Right ventricle myocardium superior (tissue), 1 donor: ENCODE data around the gene ZEB1. TPM values are rescaled to one million over a fixed set of nuclear protein-coding genes. Genes with fewer than 3 reads are reported as not detected.
"Not testable (repeated sequence)": the region's sequence is repeated elsewhere in the genome, so short reads cannot be mapped to it uniquely, and the experiment has no call there.

ENCODE experiments used
- ATAC-seq: fragments of 200-7000 bp; cut with Tn5 transposase; one replicate; pipeline ENCODE4 v1.9.1; 2020; ENCODE audit warnings: mild to moderate bottlenecking; ENCODE audit not compliant: poor library complexity
- DNase-seq: peaks from one replicate; pipeline ENCODE4 v3.0.0-alpha.2; 2020
- intact Hi-C: fragments of 100-400 bp; cut with DNase I; formaldehyde crosslinking; loops from one replicate; pipeline ENCODE4 v1.11.2; 2022
- total RNA-seq: library from RNA; stranded (reverse); fragmentation: NEBNext Ultra II Directional; extraction: Animal tissue kit (Norgen Biotek cat#: 25700); gene quantifications from one replicate; pipeline ENCODE4 v1.2.1, GENCODE V29; 2021
- donor health status: DM: no; HTN: yes; CAD: no; lungs with severe emphysema.

ZEB1 gene
- total RNA-seq, 1 donor from 2014 or later = 83.7 TPM

DNA sequence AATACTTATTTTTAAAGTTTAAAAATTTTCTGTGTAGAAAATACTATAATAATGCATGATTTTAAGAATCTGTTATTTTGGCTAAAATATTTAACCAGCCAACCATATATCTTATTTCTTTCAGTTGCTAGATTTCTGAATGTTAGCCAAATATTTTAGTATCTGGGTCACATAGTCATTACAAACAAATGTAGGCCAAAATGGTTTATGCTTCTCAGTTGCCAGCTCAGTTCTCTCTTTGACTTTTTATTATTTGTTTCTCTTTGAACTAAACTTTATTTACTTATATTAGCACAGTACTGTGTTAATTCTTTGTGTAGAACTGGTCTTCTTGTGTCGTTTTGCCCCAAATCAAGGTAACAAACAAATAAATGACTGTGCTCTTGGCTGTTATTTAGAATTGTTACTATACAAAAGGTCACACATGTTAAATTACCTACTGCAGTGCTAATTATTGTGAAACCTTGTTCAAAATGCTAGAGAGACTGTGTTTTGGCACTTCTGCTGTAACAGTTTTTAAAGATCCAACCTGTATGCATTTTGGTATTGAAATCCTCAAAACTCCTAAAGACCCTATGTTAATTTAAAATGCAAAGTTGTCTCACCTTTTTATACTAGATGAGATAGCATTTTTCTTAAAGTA, 39.8 kb downstream of the ZEB1 start:
- ATAC-seq = no peak
- DNase-seq = no peak
- intact Hi-C loops = no loop called here

DNA sequence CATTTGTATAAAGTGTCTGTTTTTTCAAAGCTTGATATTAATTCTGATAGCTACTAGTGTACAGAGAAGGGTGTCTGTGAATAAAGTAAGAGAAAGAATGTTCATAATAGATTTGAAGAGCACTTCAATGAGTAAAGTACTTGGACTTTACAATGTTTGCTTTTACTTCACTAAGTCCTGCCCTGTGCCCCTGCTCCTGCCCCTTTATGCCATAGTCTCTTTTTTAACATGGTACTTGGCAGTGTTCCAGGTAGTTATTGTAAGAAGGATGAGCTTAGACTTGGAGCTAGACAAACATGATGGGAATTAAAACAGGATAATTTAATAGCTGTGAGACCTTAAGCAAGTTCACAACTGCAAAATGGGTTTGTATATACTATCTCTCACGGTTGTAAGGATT, 41.0 kb downstream of the ZEB1 start:
- peak; percentile 18 for ATAC-seq

DNA sequence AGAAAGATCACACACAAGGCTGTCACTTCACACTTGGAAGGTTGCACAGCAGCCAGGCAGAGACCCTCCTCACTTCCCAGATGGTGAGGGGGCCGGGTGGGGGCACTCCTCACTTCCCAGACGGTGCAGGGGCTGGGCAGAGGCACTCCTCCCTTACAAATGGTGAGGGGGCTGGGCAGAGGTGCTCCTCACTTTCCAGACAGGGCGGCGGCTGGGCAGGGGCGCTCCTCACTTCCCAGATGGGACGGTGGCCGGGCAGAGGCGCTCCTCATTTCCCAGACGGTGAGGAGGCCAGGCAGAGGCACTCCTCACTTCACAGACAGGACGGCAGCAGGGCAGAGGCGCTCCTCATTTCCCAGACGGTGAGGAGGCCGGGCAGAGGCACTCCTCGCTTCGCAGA, 42.5 kb downstream of the ZEB1 start:
- intact Hi-C loops, DNase-seq, ATAC-seq: not testable (repeated sequence)

More for the DNA sequence above, 41.0 kb downstream of the ZEB1 start:
- intact Hi-C loops = no loop called here
- no peak for DNase-seq

DNA sequence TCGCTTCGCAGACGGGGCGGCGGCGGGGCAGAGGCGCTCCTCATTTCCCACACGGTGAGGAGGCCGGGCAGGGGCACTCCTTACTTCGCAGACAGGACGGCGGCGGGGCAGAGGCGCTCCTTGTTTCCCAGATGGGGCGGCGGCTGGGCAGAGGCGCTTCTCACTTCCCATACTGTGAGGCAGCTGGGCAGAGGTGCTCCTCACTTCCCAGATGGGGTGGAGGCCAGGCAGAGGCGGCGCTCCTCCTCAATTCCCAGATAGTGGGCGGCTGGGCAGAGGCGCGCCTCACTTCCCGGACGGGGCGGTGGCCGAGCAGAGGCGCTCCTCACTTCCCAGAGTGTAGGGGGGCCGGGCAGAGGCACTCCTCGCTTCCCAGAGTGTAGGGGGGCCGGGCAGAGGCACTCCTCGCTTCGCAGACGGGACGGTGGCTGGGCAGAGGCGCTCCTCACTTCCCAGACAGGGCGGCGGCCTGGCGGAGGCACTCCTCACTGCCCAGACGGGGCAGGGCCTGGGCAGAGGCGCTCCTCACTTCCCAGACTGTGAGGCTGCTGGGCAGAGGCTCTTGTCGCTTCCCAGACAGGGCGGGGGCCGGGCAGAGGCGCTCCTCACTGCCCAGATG, 43.1 kb downstream of the ZEB1 start:
- no peak for ATAC-seq
- intact Hi-C loops = no loop called here
- DNase-seq = no peak

DNA sequence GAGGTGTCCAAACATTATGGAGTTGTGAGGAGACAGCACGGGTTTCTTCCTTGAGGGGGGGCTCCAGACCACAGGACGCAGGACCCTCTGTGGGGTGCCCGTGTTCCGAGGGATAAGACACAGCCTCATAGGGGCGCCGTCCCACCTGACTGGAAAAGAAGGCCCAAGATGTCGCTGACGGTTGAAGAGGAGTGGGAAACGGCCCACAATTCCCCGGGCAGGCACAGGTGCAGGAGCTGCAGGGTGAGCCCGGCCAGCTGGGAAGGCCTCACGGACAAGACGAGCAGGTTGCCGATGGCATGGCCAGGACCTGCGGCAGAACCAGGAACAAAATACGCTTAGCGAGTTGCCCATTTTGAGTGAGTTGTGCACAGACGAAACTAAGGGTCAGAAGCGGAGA, 44.7 kb downstream of the ZEB1 start:
- DNase-seq, ATAC-seq, intact Hi-C loops: not testable (repeated sequence)

DNA sequence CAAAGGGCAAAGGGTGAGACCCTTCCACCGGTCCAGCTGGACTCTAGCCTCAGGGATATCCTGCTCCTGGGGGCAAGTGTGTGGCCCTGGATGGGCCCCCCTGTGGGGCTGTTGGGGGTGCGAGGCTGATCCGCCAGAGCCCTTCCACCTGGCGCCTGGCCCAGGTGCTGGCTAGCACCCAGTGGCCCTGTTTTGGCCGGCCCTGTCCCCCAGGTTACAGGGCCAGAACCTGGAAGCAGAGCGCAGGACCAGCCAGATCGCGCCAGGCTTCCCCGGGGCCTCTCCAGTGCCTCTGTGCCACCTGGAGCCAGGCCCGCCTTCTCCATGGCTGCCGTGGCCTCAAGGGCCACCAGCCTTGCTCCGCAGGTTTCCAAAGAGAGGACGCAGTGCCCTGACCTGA, 45.2 kb downstream of the ZEB1 start:
- DNase-seq, intact Hi-C loops, ATAC-seq: not testable (repeated sequence)

DNA sequence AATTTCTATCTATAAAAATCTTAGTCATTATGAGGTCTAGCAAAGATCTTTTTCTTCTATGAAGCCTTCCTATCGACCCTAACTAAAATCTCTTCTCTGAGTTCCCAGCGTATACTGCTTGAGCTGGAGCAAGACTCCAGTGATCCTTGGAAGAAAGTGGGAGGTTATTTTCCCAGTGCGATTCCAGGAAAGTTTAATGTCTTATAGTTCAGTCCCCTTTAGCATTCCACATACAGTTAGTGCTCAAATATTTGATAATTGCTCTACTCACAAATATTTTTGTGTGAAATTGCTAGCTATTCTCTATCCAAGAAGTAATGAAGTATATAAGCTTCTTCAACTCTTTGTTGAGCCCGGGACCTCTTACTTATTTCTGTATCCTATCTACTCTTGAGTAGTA, 47.7 kb downstream of the ZEB1 start:
- DNase-seq (no peak), ATAC-seq (no peak)
- intact Hi-C loops = no loop called here

DNA sequence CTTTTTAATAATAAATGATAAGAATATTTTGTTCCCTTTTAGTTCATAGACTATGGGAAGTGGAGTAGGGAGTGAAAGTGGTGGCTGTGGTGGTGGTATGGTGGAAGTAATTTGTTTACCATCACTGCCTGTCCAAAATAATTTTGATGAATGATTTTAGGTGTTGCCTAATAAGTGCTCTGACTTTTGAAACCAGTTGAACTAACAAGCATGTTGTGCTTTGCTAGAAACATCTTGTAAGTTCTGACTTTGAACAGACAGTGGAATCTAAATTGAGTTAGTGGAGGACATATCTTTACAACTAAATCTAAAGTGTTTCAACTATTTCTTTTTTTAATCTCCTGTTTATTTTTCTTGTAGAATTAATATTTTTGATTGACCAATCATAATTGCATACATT, 49.7 kb downstream of the ZEB1 start:
- intact Hi-C loops = no loop called here
- DNase-seq = no peak
- no peak for ATAC-seq

DNA sequence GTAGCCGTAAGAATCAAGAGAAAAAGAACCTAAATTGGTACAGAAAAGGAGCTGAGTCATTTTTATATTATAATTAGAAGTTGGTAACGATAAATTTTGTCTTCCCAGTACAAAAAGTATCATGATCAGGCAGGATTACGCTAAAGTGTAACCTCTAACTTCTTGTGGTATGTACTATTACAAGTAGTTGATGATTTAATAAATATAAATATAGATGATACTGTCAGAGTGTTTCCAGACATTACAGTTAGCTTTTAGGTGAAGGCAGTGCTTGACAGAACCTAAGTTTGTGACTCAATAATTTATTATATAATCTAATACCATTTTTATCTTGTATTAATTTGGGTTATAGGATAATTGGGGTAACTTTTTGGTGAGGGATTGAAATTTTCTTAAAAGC, 53.4 kb downstream of the ZEB1 start:
- DNase-seq (no peak), ATAC-seq (no peak)
- intact Hi-C loops = no loop called here

DNA sequence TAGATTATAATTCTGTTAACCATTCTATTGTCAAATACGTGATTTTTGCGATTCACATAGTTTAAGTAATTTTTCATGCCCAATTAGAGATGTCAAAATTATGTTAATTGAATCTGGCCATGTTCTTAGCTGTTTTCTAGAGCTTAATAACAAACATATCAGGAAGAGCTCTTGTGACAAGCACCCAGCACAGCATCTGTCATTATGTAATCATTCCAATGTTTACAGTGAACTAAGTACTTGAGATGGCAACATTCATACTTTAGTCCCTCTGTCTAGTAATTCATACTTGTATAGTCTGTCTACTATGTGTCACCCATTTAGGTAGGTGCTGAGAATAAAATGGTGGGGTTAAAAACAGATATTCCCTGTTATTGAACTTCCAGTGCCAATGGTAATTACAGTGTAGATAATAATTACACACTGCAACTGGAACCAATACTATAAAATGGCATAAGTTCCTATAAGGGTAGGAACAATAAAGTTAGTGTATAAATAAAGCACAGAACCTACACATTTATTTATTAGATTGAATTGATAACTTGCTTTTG, 55.2 kb downstream of the ZEB1 start:
- no peak for ATAC-seq
- intact Hi-C loops = no loop called here

DNA sequence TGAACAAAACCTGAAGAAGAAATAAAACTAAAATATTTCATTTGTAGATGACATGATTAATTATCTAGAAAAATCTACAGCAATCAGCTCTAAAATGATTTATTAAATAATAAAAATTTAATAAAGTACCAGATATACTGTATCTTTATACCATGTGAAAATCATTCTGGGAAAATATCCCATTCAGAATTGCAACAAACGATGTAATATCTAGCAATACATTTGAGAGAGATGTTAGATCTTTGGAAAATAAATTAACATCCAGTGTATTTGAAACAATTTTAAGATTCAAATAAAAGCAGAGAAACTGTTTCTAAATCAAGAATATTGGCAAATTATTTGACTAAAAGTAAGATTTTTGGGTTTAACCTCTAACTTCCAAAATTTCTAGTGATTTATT, 62.2 kb downstream of the ZEB1 start:
- no peak for ATAC-seq
- intact Hi-C loops = no loop called here
- no peak for DNase-seq

More for the DNA sequence above, 55.2 kb downstream of the ZEB1 start:
- no peak for DNase-seq

DNA sequence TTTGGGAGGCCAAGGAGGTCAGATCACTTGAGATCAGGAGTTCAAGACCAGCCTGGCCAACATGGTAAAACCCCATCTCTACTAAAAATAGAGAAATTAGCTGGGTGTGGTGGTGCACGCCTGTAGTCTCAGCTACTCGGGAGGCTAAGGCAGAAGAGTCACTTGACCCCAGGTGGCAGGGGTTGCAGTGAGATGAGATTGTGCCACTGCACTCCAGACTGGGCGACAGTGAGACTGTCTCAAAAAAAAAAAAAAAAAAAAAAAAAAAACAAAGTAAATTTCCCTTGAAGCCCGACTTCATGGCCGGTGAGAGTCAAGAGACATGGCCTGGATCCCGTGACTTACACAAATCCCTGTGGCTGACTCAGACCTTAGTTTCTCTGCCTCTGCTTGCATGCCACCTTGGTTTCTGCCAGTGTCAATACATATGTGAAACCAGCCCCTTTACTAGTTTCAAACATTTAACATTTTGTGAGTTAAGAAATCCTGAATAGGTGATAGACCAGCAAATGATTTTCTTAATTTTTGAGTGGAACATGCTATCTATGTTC, 62.8 kb downstream of the ZEB1 start:
- intact Hi-C loops = no loop called here
- DNase-seq (no peak), ATAC-seq (no peak)

DNA sequence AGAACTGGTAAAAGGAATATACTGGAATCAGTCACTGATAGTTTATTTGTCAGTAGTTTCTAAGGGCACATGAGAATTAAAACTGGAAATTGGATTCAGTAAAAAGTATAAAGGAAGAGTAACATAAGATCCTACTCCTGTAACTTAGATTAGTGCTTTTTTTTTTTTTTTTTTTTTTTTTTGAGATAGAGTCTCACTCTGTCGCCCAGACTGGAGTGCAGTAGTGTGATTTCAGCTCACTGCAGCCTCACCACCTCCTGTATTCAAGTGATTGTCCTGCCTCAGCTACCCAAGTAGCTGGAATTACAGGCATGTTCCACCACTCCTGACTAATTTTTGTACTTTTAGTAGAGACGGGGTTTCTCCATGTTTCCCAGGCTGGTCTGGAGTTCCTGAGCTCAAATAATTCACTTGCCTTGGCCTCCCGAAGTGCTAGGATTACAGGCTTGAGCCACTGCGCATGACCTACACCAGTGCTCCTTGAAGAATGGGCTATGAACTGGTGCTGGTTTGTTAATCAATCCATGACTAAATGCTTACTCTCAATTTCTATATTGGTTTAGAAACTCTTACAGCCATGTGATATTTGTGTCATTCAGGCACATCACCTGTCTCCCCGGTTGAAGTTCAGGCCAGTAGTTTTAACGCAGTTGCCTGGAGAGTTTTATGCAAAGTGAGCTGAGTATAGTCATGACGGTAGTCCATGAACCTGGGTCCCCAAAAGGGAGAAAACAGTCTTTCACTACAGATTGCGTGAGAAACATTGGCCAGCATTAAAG, 65.0 kb downstream of the ZEB1 start:
- intact Hi-C loops = no loop called here
- DNase-seq = no peak
- ATAC-seq = peak; percentile 15

DNA sequence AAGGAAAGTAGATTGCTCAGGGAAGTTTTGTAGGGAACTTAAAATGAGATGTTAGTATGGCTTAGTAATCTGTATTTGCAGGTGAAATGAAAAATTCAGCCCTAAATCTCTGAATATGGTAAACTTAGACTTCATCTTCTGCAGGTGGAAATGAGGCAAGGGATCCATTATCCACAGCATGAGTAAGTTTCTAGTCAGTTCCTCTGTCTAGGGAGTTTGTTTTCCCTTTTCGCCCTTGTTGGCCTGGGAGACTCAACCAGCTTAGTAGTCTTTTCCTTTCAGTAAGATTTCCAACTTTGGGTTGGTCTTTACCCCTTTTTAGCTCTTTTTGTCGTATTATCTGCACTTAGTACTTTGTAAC, 65.6 kb downstream of the ZEB1 start:
- ATAC-seq (no peak), DNase-seq (no peak)
- intact Hi-C loops = no loop called here

DNA sequence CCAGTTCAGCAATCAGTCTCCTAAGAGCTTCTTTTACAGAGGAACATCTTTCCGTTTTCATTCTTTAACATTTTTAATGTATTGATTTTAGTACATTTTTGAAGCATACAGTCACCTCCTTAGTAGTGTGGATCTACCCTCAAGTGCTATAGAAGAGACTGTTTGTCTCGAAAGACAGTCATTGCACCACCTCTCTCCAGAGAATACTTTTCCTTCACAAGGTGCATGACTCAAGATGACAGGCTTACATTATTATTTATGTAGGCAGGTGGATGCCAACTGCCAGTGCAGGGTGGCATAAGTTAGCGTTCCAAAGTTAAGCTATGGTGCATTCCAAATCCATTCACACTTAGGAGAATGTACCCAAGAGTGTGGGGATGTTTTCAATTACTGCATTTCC, 71.8 kb downstream of the ZEB1 start:
- DNase-seq (no peak), ATAC-seq (no peak)
- intact Hi-C loops = no loop called here

DNA sequence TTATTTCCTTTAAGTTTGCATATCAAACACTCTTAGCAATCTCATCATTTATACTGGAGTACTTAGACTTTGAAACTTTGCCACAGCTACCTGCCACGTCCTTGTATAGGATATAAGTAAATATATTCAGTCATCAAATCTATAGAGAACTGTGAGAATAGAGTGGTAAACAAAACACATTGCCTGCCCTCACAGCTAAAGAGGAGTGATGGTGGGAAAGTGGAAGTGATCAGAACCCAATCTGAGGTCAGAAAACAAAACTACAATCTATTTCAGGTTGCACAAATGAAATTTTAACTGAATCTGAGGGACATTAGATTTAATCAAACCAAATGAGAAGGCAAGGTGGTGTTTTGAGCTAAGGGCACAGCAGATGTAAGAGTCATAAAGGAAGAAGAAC, 74.8 kb downstream of the ZEB1 start:
- no peak for DNase-seq
- no peak for ATAC-seq
- intact Hi-C loops = no loop called here

DNA sequence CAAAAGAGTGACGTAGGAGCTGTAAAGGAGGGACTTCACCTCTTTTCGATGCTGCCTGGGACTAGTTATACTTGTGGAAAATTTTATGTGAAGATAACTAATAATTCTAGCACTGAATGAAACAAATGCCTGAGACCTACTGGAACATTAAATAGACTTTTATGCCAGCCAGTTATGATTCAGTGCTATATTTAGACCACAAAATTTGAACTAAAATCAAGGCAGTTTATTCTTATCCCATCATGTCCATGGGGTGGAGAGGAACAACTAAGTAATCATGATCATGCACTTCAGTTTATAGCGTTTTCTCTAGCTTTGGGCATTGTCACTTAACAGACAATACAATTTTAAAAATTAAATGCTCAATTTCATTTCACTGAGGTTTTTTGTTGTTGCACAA, 76.7 kb downstream of the ZEB1 start:
- peak; percentile 65 for ATAC-seq
- no peak for DNase-seq
- intact Hi-C loops = no loop called here

DNA sequence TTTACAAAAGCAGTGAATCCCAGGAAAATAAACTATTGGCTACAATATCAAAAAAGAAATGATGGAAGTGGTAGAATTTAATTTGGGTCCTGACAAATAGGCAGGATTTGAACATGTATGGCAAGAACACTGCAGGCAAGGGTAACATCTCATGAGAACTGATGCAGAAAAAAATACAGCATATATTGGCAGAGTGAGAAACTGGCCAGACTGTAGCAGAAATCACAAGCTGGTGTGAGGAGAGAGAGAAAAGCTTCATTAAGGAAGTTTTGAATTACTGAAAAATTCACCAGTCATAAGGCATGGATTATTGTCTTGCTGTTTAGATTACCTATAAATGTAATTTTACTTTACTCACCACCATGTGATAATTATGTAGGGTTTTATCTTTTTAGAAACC, 77.4 kb downstream of the ZEB1 start:
- intact Hi-C loops = no loop called here
- DNase-seq (no peak), ATAC-seq (no peak)

DNA sequence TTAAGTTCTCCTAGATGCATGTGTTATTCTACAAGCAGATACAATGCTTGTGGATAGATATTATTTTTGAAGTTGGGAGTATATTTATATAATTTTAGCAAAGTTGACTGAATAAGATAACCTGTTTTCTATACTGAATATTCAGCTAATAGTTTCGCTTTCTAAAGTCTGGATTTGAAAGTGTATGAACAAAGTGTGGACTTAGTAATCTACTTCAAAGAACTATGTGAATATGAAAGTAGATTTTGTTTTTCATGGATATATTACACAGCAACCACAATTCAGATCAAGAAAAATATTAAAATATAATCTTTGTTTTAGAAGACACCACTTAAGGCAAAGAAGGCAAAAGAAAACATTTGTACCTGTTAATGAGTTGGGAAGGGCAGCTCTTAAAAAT, 78.8 kb downstream of the ZEB1 start:
- ATAC-seq (no peak), DNase-seq (no peak)
- intact Hi-C loops = no loop called here

DNA sequence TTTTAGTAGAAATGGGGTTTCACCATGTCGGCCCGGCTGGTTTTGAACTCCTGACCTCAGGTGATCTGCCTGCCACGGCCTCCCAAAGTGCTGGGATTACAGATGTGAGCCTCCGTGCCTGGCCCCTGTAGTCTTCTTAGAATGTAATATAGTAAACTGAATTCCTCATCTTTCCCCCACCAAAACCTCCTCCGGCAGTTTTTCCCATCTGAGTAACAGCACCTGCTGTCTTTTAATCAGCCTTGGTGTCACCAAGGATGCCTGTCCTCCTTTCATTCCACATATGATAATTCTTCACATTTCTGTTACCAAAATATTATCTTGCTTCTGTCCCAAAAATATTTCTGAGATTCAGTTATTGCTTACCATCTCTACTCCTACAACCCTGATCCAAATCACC, 80.2 kb downstream of the ZEB1 start:
- intact Hi-C loops = no loop called here
- ATAC-seq = no peak

More for the DNA sequence above, 80.2 kb downstream of the ZEB1 start:
- no peak for DNase-seq
